Measurements from ENCODE around the gene FAM3D. TPM values are rescaled to one million over a fixed set of nuclear protein-coding genes. Genes with fewer than 3 reads are reported as not detected.

FAM3D gene
- total and polyA plus RNA-seq, 9 of the 15 experiments (the other 6 are each of a cell fraction or from before 2014, with no cell fraction given) = not detected

- TF ChIP-seq ATF3 (IDR thresholded peaks at IDR 0.05) = 0 out of 2 replicates have a peak, but pooled peaks have one; percentile 5
- no peak for TF ChIP-seq ATF3 (CRISPR knock-in tag; conservative IDR thresholded peaks at IDR 0.05)
- TF ChIP-seq NELFE (IDR thresholded peaks at IDR 0.05; ENCODE audit: insufficient read depth, insufficient read length) = no peak
- TF ChIP-seq ZMIZ1 (IDR thresholded peaks at IDR 0.05; ENCODE audit: low read depth in 2 of 2, low read length in 2 of 2) = no peak
Observed at GRCh38 chr3:58588030-58588614, 78.5 kb downstream of the FAM3D start (continued).

GRCh38 chr3:58586776-58587192 is 79.8 kb downstream of the FAM3D start:
- Histone ChIP-seq H3K27me3 (ENCODE audit: control insufficient read depth in 2 of 2, insufficient read depth in 2 of 2, low read length in 2 of 2) (peaks cover 9 to 62% of the 10 kb centered on the region in 2 experiments; a peak in 4 of 5 replicates), H3K4me2 (ENCODE audit: insufficient read depth, low read length) (no peak overlapping the region), H3K9ac (ENCODE audit: insufficient read depth in 1 of 2, low read depth in 2 of 2, low read length in 2 of 2) (no peak overlapping the region), H3K9me3 (replicated peaks; ENCODE audit: control insufficient read depth, insufficient read depth, low read depth, low read length) (no peaks in the 10 kb centered on the region), H3K27ac (ENCODE audit: extremely low read depth, low read depth, low read length) (no peak overlapping the region), H2AFZ (ENCODE audit: low read depth, low read length) (no peak overlapping the region), H3K36me3 (ENCODE audit: control insufficient read depth, insufficient read depth, low read length) (no peaks in the 10 kb centered on the region), H3K4me1 (replicated peaks in 1 of 2; ENCODE audit: control insufficient read depth in 2 of 2, insufficient read depth in 2 of 2, low read length in 2 of 2) (peaks cover 0 to 12% of the 10 kb centered on the region in 2 experiments; a peak in 3 of 5 replicates), H3K4me3 (no peak overlapping the region), H3K9me1 (ENCODE audit: control insufficient read depth, insufficient read depth, low read length) (no peaks in the 10 kb centered on the region), H3K79me2 (ENCODE audit: control insufficient read depth, insufficient read depth, low read length) (no peaks in the 10 kb centered on the region), H4K20me1 (replicated peaks; ENCODE audit: control insufficient read depth, insufficient read depth, low read length) (peaks cover 5% of the 10 kb centered on the region; the same call in 1 of the 2 replicates)
- BruUV-seq (replicated peaks) = no TSS peak
- no peak for ATAC-seq
- ChIA-PET POLR2A (interaction anchor here (0.6 kb wide), 1 partner anchor 38 kb away, joined by 4 read pairs; no protein-coding TSS in a partner anchor), CTCF (ENCODE audit: low intra/inter-chr PET ratio) (no interaction called here)
- intact Hi-C loops (cut with micrococcal nuclease) = no loop called here
- no peak for DNase-seq (ENCODE audit: extremely low read depth in 1 of 4, low spot score in 3 of 4)
- 13% methylated on average over 18 of the region's 44 CpGs for WGBS (ENCODE audit: insufficient coverage, low coverage, missing lambda C conversion rate)
- in situ Hi-C loops (cut with MboI) = no loop called here
- no peak for FAIRE-seq
- TF ChIP-seq TOE1 (IDR thresholded peaks at IDR 0.05; ENCODE audit: borderline replicate concordance) (no peak), TOE1 (CRISPR knock-in tag; IDR thresholded peaks at IDR 0.05; ENCODE audit: borderline replicate concordance, low read depth) (no peak)

All from K562 (cell line).